Thyroid gland (tissue), 4 donors: ENCODE measurements around the gene NQO2.
A peak's percentile ranks its signal among the peaks of the same experiment; 100 is the strongest.

ENCODE experiments used
- CTCF ChIP-seq, 6 experiments: fragments of 200-600 bp in 3 of 6; fragments of 450-650 bp in 3 of 6; sonication (generic) in 3 of 6; IDR thresholded peaks; one replicate each; pipeline ENCODE4 v1.5.1; 2016 to 2019; ENCODE audit warnings: antibody characterized with exemption in 6 of 6, mild to moderate bottlenecking in 2 of 6, inconsistent platforms in 1 of 6, moderate library complexity in 1 of 6
- POLR2A ChIP-seq, 2 donors: fragments of 450-650 bp; IDR thresholded peaks; one replicate each; pipeline ENCODE4 v1.6.1; 2017; ENCODE audit warnings: antibody characterized with exemption in 2 of 2, mild to moderate bottlenecking in 2 of 2, moderate library complexity in 1 of 2

GRCh38 chr6:3031857-3032640, 32.4 kb downstream of the NQO2 start:
- peak in 2 of 6 experiments; percentile 10 to 20 for TF ChIP-seq CTCF (IDR thresholded peaks at IDR 0.05)
- no peak for TF ChIP-seq POLR2A (IDR thresholded peaks at IDR 0.05)
